A172 (cell line): ENCODE results near the gene DSG4. TPM values are rescaled to one million over a fixed set of nuclear protein-coding genes. Genes with fewer than 3 reads are reported as not detected.

Experiments
- DNase-seq: peaks from one replicate; pipeline ENCODE4 v3.0.0-alpha.2; 2015; ENCODE audit warnings: low spot score
- total RNA-seq: library from RNA; depleted of rRNA; stranded (reverse); fragments of >200 nt; shearing (Covaris generic); gene quantifications from 2 replicates; pipeline ENCODE4 v1.2.3, GENCODE V29; 2014; rRNA removed

Gene DSG4
- total RNA-seq, 1 experiment from 2014 or later, result not detected

GRCh38 chr18:31450409-31450808 is 73.8 kb downstream of the DSG4 start:
- no peak for DNase-seq

- DNase-seq, result no peak
Measured at GRCh38 chr18:31451625-31452024, 75.0 kb downstream of the DSG4 start.

GRCh38 chr18:31454066-31454708 is 77.6 kb downstream of the DSG4 start:
- peak; percentile 93 for DNase-seq

Other genes starting within 250 kb of the DSG4 start
- not detected in 2 replicates for gene DSC1, start 213.9 kb upstream of the DSG4 start, total RNA-seq
- not detected in 2 replicates for gene DSG1, start 58.6 kb upstream of the DSG4 start, total RNA-seq
- gene DSG3, start 71.0 kb downstream of the DSG4 start, total RNA-seq, result 0.07 TPM in 1 of 2 replicates, not detected in the other
- gene DSG2, start 121.4 kb downstream of the DSG4 start, total RNA-seq, result 51.7 and 55.3 TPM in 2 replicates
- not detected in 2 replicates for gene TTR, start 215.1 kb downstream of the DSG4 start, total RNA-seq